Measurements from ENCODE around the gene TMEM132C.
A peak's percentile ranks its signal among the peaks of the same experiment; 100 is the strongest.

Gene TMEM132C

GRCh38 chr12:128644664-128645296 is 377.8 kb downstream of the TMEM132C start:
- H3K36me3 ChIP-seq (replicated peaks; ENCODE audit: insufficient read depth, low read length) = no peaks in the 10 kb centered on the region
- H3K4me3 ChIP-seq (ENCODE audit: low read length) = no peak overlapping the region
- no peaks in the 10 kb centered on the region for H4K20me1 ChIP-seq (ENCODE audit: insufficient read depth, low read length)
- no peaks in the 10 kb centered on the region for H3K4me1 ChIP-seq (ENCODE audit: low read length)
- H3K27me3 ChIP-seq (replicated peaks; ENCODE audit: insufficient read depth, low read length) = no peaks in the 10 kb centered on the region
- H2AFZ ChIP-seq (ENCODE audit: low read length) = no peak overlapping the region
- no peak overlapping the region for H3K4me2 ChIP-seq (ENCODE audit: low read depth, low read length)
- H3K9me2 ChIP-seq (replicated peaks; ENCODE audit: insufficient read depth, low read length) = no peaks in the 10 kb centered on the region
- TF ChIP-seq EZH2phosphoT487 (IDR thresholded peaks at IDR 0.05; ENCODE audit: low read length) (no peak), CTCF (IDR thresholded peaks at IDR 0.05; ENCODE audit: low read length) (peak; percentile 35), EZH2 (optimal IDR thresholded peaks at IDR 0.05; ENCODE audit: low read depth, low read length) (no peak)
- H3F3A ChIP-seq (ENCODE audit: insufficient read depth, low read length) = no peaks in the 10 kb centered on the region
- H3K79me2 ChIP-seq (ENCODE audit: low read length) = no peaks in the 10 kb centered on the region
- no peak overlapping the region for H3K27ac ChIP-seq (ENCODE audit: low read length)
- DNase-seq = no peak
- H3K9ac ChIP-seq (ENCODE audit: low read length) = no peak overlapping the region
- H3K9me3 ChIP-seq (replicated peaks; ENCODE audit: insufficient read depth, low read length) = no peaks in the 10 kb centered on the region

DNA sequence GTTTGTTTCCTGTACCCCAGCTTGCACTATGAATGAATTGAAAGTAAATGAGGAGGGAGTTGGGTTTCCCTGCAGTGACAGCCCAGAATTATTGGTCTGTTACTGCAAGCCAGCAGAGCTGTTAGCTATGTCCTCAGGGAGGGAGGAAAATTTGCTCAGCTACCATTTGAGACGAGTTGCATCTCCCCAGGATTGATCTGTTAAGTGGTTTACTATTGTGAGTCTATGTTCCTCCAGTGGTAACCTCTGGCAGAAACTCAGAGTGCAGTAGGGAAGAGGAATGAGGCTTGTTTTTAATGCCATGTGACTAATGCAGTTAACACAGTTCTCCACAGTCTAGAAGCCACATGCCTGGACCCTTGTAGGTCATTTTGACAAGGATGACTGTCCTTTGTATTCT is 382.9 kb downstream of the TMEM132C start:
- no peak overlapping the region for H3K4me2 ChIP-seq (ENCODE audit: low read depth, low read length)
- no peak overlapping the region for H3K4me3 ChIP-seq (ENCODE audit: low read length)
- no peaks in the 10 kb centered on the region for H3K79me2 ChIP-seq (ENCODE audit: low read length)
- no peaks in the 10 kb centered on the region for H3F3A ChIP-seq (ENCODE audit: insufficient read depth, low read length)
- H3K9me3 ChIP-seq (replicated peaks; ENCODE audit: insufficient read depth, low read length) = no peaks in the 10 kb centered on the region
- no peaks in the 10 kb centered on the region for H3K27me3 ChIP-seq (replicated peaks; ENCODE audit: insufficient read depth, low read length)
- no peak overlapping the region for H3K27ac ChIP-seq (ENCODE audit: low read length)
- no peaks in the 10 kb centered on the region for H3K9me2 ChIP-seq (replicated peaks; ENCODE audit: insufficient read depth, low read length)
- H2AFZ ChIP-seq (ENCODE audit: low read length) = no peak overlapping the region
- H3K9ac ChIP-seq (ENCODE audit: low read length) = no peak overlapping the region
- H3K36me3 ChIP-seq (replicated peaks; ENCODE audit: insufficient read depth, low read length) = no peaks in the 10 kb centered on the region
- no peak for TF ChIP-seq CTCF (IDR thresholded peaks at IDR 0.05; ENCODE audit: low read length)
- no peak for TF ChIP-seq EZH2 (optimal IDR thresholded peaks at IDR 0.05; ENCODE audit: low read depth, low read length)
- no peak for TF ChIP-seq EZH2phosphoT487 (IDR thresholded peaks at IDR 0.05; ENCODE audit: low read length)
- no peaks in the 10 kb centered on the region for H3K4me1 ChIP-seq (ENCODE audit: low read length)
- no peak for DNase-seq
- H4K20me1 ChIP-seq (ENCODE audit: insufficient read depth, low read length) = no peaks in the 10 kb centered on the region

DNA sequence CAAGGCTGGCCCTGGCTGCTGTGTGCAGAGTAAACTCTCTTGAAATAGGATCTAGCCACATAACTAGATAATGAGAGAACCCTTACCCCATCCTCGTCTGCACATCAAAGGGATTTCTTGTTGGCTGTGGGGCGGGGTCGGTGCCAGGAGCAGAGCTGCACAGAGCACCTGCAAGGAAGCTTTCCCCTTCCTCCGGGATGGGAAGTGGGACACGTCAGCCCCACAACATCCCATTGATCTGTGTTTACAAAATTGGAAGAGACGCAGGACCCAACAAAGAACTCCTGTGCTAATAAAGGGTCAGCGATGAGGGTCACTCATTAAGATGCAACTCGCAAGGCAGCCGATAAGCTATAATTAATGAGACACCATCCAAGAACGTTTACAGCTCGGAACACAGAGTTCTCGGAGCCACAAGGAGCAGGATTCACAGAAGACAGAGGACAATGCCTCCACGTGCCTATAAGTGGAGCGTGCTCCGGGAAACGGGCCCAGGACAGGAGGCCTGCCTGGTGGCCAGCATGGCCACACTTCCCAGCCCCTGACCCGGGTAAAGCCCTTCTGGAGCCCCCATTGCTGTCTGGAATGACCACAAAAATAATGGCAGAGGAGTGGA is 385.3 kb downstream of the TMEM132C start:
- Histone ChIP-seq H3K9ac (ENCODE audit: low read length) (no peak overlapping the region), H3K27me3 (replicated peaks; ENCODE audit: insufficient read depth, low read length) (no peaks in the 10 kb centered on the region), H2AFZ (ENCODE audit: low read length) (no peak overlapping the region), H3K9me3 (replicated peaks; ENCODE audit: insufficient read depth, low read length) (no peaks in the 10 kb centered on the region), H3F3A (ENCODE audit: insufficient read depth, low read length) (no peaks in the 10 kb centered on the region), H3K4me3 (ENCODE audit: low read length) (no peak overlapping the region), H3K4me1 (ENCODE audit: low read length) (no peaks in the 10 kb centered on the region), H3K36me3 (replicated peaks; ENCODE audit: insufficient read depth, low read length) (no peaks in the 10 kb centered on the region), H3K27ac (ENCODE audit: low read length) (no peak overlapping the region), H3K79me2 (ENCODE audit: low read length) (no peaks in the 10 kb centered on the region), H3K9me2 (replicated peaks; ENCODE audit: insufficient read depth, low read length) (no peaks in the 10 kb centered on the region), H4K20me1 (ENCODE audit: insufficient read depth, low read length) (no peaks in the 10 kb centered on the region), H3K4me2 (ENCODE audit: low read depth, low read length) (no peak overlapping the region)
- DNase-seq = no peak
- TF ChIP-seq CTCF (IDR thresholded peaks at IDR 0.05; ENCODE audit: low read length) (no peak), EZH2phosphoT487 (IDR thresholded peaks at IDR 0.05; ENCODE audit: low read length) (no peak), EZH2 (optimal IDR thresholded peaks at IDR 0.05; ENCODE audit: low read depth, low read length) (no peak)

All from MM.1S (cell line).